Transverse colon (tissue), 4 donors: Measurements from ENCODE around the gene TRPM3. TPM values are rescaled to one million over a fixed set of nuclear protein-coding genes. Genes with fewer than 3 reads are reported as not detected.

Source experiments
- DNase-seq: peaks from one replicate; pipeline ENCODE4 v3.0.0-alpha.2; 2019
- H3K27ac ChIP-seq, 4 donors: fragments of 200-600 bp; sonication (generic); 2 replicates each; pipeline ENCODE4 v1.5.1; 2016 to 2018; ENCODE audit warnings: inconsistent platforms in 4 of 4
- H3K27me3 ChIP-seq: fragments of 200-600 bp; sonication (generic); 2 replicates; pipeline ENCODE4 v1.5.1; 2017; ENCODE audit warnings: inconsistent platforms
- H3K36me3 ChIP-seq, 4 donors: fragments of 200-600 bp; sonication (generic); 2 replicates each; pipeline ENCODE4 v1.5.1; 2017 to 2019; ENCODE audit warnings: inconsistent platforms in 4 of 4
- H3K4me1 ChIP-seq, 4 donors: fragments of 200-600 bp; sonication (generic); 2 replicates each; pipeline ENCODE4 v1.5.1; 2017 to 2020; ENCODE audit warnings: inconsistent platforms in 4 of 4
- H3K4me3 ChIP-seq, 4 donors: fragments of 200-600 bp; sonication (generic); 1 replicate in 1 of 4; 2 replicates in 3 of 4; pipeline versions ENCODE4 v1.5.1 to v1.6.1; 2017 to 2019; ENCODE audit warnings: inconsistent platforms in 4 of 4
- H3K9me3 ChIP-seq, 2 donors: fragments of 200-600 bp; sonication (generic); 2 replicates each; pipeline ENCODE4 v1.5.1; 2017 to 2019; ENCODE audit warnings: inconsistent platforms in 2 of 2
- EP300 ChIP-seq: sonication (generic); formaldehyde crosslinking; IDR thresholded peaks from one replicate; pipeline ENCODE4 v1.6.1; 2017; ENCODE audit warnings: antibody characterized with exemption, low read depth
- POLR2A ChIP-seq: fragments of 450-650 bp; IDR thresholded peaks from one replicate; pipeline ENCODE4 v1.6.1; 2016; ENCODE audit warnings: antibody characterized with exemption, mild to moderate bottlenecking, moderate library complexity
- POLR2AphosphoS5 ChIP-seq, 3 donors: sonication (generic); formaldehyde crosslinking; IDR thresholded peaks; one replicate each; pipeline ENCODE4 v1.6.1; 2016; ENCODE audit warnings: antibody characterized with exemption in 3 of 3
- WGBS, 2 donors: methylation state at CpG; one replicate each; pipeline ENCODE4 v1.1.5; 2018; ENCODE audit warnings: low coverage in 1 of 2; 5-methylcytosine and 5-hydroxymethylcytosine counted together
- in situ Hi-C, 4 donors: fragments of 200-750 bp; cut with MboI; loops; one replicate each; pipeline versions ENCODE4 v1.15.0 to v1.15.1; 2017; ENCODE audit warnings: low sequenced_read_pairs in 3 of 4, low pct_ligation_motif_present in 1 of 4, low pct_unique_long_range_greater_than_20kb in 1 of 4
- intact Hi-C: fragments of 100-400 bp; cut with DNase I; formaldehyde crosslinking; loops from one replicate; pipeline ENCODE4 v1.15.1; 2023; ENCODE audit warnings: low total_unique reads
- total RNA-seq, 4 donors: library from RNA; depleted of rRNA; stranded (reverse); fragments of >200 nt; gene quantifications; one replicate each; pipeline ENCODE4 v1.1.0, GENCODE V29; 2016
- TF ChIP-seq, protein P1 (sequence below), 5 experiments: fragments of 200-600 bp in 3 of 5; fragments of 450-650 bp in 2 of 5; sonication (generic) in 3 of 5; IDR thresholded peaks; 1 replicate in 2 of 5; 2 replicates in 3 of 5; pipeline ENCODE4 v1.5.1; 2016 to 2017; ENCODE audit warnings: antibody characterized with exemption in 5 of 5, inconsistent platforms in 3 of 5, mild to moderate bottlenecking in 2 of 5, moderate library complexity in 1 of 5

The TRPM3 gene
- total RNA-seq, 4 donors from 2014 or later = 0.16 to 1.2 (median 0.32) TPM

DNA sequence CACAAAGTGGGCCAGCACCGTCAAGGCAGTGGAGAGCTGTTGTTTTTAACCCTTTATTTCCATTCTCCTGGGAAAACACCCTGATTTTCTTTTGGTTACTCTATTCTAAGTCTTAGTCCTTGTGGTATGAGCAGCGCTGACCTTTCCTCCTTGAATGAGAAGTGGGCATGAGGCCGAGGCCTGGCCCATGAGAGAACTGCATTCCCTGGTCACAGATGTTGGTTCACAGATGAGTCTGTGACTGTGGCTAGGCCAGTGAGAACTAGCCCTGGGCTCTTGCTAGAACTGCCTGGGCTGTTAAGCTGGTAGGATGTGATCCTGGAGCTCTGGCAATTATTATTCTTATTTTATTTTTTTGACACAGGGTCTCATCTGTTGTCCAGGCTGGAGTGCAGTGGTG, 635.3 kb downstream of the TRPM3 start:
- in situ Hi-C loops (loop anchor here (10.0 to 25.0 kb wide), 9 partner anchors 61 to 151 kb away; partner anchors contain the start of gene KLF9 (in 1 of the 4)), intact Hi-C loops (no loop called here)
- Histone ChIP-seq H3K9me3 (no peaks in the 10 kb centered on the region), H3K4me3 (no peak overlapping the region), H3K27ac (peak overlapping the region in 3 of 4 donors; percentile 90 to 94 (median 93)), H3K27me3 (no peaks in the 10 kb centered on the region), H3K36me3 (no peaks in the 10 kb centered on the region), H3K4me1 (peaks cover 8 to 54% (median 42%) of the 10 kb centered on the region in 4 donors)
- 63 to 76% methylated on average over 1 to 3 of the region's 3 CpGs for WGBS, 2 donors
- DNase-seq = no peak
- TF ChIP-seq EP300 (no peak), POLR2AphosphoS5 (IDR thresholded peaks at IDR 0.05) (no peak), POLR2A (no peak)
- TF ChIP-seq, protein P1, sequence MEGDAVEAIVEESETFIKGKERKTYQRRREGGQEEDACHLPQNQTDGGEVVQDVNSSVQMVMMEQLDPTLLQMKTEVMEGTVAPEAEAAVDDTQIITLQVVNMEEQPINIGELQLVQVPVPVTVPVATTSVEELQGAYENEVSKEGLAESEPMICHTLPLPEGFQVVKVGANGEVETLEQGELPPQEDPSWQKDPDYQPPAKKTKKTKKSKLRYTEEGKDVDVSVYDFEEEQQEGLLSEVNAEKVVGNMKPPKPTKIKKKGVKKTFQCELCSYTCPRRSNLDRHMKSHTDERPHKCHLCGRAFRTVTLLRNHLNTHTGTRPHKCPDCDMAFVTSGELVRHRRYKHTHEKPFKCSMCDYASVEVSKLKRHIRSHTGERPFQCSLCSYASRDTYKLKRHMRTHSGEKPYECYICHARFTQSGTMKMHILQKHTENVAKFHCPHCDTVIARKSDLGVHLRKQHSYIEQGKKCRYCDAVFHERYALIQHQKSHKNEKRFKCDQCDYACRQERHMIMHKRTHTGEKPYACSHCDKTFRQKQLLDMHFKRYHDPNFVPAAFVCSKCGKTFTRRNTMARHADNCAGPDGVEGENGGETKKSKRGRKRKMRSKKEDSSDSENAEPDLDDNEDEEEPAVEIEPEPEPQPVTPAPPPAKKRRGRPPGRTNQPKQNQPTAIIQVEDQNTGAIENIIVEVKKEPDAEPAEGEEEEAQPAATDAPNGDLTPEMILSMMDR (IDR thresholded peaks at IDR 0.05) = no peak

DNA sequence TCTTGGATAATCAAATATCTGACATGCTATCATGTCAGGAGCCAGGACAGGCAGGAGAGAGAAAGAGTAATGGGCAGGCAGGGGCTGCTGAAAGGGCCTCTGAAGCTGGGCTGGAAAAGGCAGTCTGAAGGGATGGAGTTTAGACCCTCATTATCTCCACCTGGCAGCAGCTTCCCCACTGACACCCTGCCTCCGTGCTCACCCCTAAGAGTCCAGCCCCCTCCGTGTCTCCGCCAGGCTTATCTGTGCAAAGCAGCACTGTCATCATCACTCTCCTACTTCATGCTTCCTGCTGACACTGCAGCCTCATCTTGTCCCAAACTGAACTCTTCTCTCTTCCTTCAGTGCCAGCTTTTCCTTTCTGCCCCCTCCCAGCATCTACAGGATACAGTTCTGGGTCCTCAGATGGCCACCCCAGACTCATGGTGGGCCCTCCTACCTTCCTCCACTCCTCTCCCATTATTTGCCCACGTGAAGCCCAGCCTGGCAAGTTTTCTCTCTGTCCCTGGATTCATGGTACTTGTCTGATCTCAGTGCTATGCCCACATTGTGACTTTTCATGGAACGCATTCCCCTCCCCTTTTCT, 636.1 kb downstream of the TRPM3 start:
- Histone ChIP-seq H3K9me3 (no peaks in the 10 kb centered on the region), H3K27ac (peak overlapping the region; percentile 58 to 94 (median 92)), H3K36me3 (no peaks in the 10 kb centered on the region), H3K27me3 (no peaks in the 10 kb centered on the region), H3K4me3 (no peak overlapping the region), H3K4me1 (peaks cover 12 to 61% (median 46%) of the 10 kb centered on the region in 4 donors)
- no peak for DNase-seq
- intact Hi-C loops (no loop called here), in situ Hi-C loops (loop anchor here (10.0 to 25.0 kb wide), 9 partner anchors 61 to 151 kb away; partner anchors contain the start of gene KLF9 (in 1 of the 4))
- 72 to 87% methylated on average over 3 to 5 of the region's 5 CpGs for WGBS, 2 donors
- no peak for TF ChIP-seq POLR2AphosphoS5 (IDR thresholded peaks at IDR 0.05)
- no peak for TF ChIP-seq EP300
- TF ChIP-seq, protein P1 (IDR thresholded peaks at IDR 0.05) = no peak
- TF ChIP-seq POLR2A = no peak

DNA sequence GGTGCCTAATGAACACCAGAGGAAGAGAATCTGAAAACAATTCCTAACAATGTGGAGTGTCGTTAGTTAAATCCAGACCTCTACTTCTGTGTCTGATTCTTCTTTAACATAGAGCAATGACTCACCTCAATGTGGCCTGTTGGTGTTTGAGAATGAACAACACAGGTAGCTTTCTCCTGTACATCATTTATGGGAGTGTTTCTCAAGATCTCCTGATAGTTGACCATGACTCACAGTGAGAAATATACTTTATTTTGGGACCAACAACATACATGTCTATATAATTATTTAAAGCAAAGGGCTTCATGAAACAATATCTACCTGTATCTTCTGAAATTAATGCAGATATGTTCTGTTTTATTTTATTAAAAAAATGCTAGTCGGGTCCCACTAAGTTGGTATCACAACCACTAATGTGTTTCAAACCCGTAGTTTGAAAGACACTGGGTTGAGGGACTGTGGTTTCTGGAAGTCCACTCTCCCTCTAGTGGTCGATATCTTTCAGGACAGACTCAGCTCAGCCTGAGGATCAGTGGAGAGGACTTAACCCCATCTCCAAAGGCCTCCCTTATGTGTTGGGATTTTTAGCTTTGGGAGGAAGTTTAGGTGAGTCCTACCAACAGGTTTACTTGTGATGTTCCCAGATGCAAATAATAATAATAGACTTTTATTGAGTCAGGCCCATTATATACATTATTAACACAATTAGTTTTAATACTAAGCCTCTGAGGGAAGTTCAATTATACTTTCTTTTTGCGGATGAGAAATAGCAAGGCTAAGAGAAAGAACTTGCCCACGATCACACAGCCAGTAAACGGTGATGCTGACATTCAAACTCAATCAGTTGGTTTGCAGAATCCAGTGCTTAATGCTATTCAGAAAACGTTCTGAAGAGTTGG, 636.9 kb downstream of the TRPM3 start:
- WGBS, 2 donors = 54 to 62% methylated on average over 7 to 8 of the region's 8 CpGs
- intact Hi-C loops (loop anchor here (5.0 kb wide), 1 partner anchor 118 kb away; no protein-coding TSS in a partner anchor), in situ Hi-C loops (loop anchor here (10.0 to 25.0 kb wide), 9 partner anchors 60 to 150 kb away; partner anchors contain the start of gene KLF9 (in 1 of the 4))
- no peaks in the 10 kb centered on the region for H3K36me3 ChIP-seq
- H3K4me1 ChIP-seq = peaks cover 21 to 70% (median 55%) of the 10 kb centered on the region in 4 donors
- DNase-seq = peak; percentile 42
- no peaks in the 10 kb centered on the region for H3K27me3 ChIP-seq
- no peaks in the 10 kb centered on the region for H3K9me3 ChIP-seq
- TF ChIP-seq POLR2A (no peak), POLR2AphosphoS5 (IDR thresholded peaks at IDR 0.05) (peak in 2 of 3 donors; percentile 23 to 58)
- TF ChIP-seq, protein P1 (IDR thresholded peaks at IDR 0.05) = peak; percentile 75 to 93 (median 84)
- H3K4me3 ChIP-seq = no peak overlapping the region
- peak overlapping the region; percentile 58 to 94 (median 92) for H3K27ac ChIP-seq

DNA sequence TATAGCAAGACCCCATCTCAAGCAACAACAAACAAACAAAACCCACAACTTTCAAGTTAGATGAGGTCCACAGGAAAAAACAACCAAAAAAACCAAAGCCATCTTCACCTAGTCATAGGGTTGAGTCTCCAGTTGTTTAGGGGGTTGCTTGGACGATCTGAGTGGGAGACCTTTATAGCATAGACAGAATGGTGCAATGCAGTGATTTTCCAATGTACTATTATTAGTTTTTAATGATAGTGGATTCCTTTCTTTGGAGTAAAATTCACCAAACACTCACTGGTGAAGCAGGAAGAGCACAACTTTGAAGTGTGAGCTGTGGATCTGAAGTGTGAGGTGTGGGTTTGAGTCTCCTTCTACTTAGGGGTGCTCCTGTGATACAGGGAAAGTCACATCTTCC, 640.0 kb downstream of the TRPM3 start:
- intact Hi-C loops (loop anchor here (5.0 kb wide), 1 partner anchor 121 kb away; no protein-coding TSS in a partner anchor), in situ Hi-C loops (loop anchor here (10.0 to 25.0 kb wide), 9 partner anchors 57 to 147 kb away; partner anchors contain the start of gene KLF9 (in 1 of the 4))
- Histone ChIP-seq H3K27ac (peak overlapping the region; percentile 90 to 94 (median 92)), H3K4me3 (no peak overlapping the region), H3K36me3 (no peaks in the 10 kb centered on the region), H3K9me3 (no peaks in the 10 kb centered on the region), H3K27me3 (no peaks in the 10 kb centered on the region), H3K4me1 (peaks cover 37 to 73% (median 68%) of the 10 kb centered on the region in 4 donors)
- no peak for DNase-seq
- TF ChIP-seq, protein P1 (IDR thresholded peaks at IDR 0.05) = no peak
- TF ChIP-seq POLR2AphosphoS5 (IDR thresholded peaks at IDR 0.05) (no peak), POLR2A (no peak), EP300 (no peak)
- 86% methylated on average over 1 of the region's 1 CpG; no CpG with 5 or more reads in 1 of the 2 donors for WGBS, 2 donors
